ENCODE results near the gene NHSL1.

DNA sequence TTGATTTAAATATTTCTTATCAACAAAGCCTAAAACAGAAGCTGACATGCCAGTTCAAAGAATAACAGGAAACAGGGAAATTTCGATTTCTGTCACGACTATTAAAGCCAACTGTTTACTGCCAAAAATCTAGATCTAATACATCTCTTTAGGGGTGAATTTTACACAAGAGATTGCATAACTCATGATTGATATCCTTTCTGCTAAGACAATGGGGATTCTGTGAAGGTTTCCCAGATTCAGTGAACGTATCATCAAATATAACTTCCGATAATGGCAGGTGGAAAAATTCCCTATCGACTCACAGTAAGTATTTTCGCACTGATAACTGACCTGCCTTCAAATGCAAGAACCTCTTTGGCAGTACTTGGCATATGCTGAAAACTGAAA, 42.9 kb downstream of the NHSL1 start:
- no peak for TF ChIP-seq TAF1 (IDR thresholded peaks at IDR 0.05; ENCODE audit: borderline replicate concordance, low read depth, low read length)
- no peak for TF ChIP-seq POLR2A (IDR thresholded peaks at IDR 0.05; ENCODE audit: low read depth, low read length)

All from GM12892 (cell line).